Measurements from ENCODE around the gene FOXP1. TPM values are rescaled to one million over a fixed set of nuclear protein-coding genes. Genes with fewer than 3 reads are reported as not detected.

FOXP1 gene
- total RNA-seq, 1 donor from 2014 or later, result 27.3 TPM

DNA sequence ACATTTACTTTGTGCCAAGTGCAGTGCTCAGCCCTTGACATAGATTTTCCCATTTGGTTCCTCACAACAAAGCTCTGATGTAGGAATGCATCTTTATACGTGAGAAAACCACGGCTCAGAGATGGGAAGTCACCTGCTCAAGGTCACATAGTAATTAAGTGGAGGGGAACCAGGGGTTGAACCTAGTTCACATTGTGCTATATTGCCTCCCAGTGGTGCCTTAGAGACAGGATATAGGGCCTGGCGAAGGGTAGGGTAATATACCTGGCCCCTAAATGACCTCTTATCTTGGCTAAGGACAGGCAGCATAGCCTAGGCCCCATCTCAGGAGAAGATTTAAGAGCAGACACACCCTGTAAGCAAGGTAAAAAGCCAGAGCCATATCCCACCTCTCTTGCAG, 71.5 kb downstream of the FOXP1 start:
- Histone ChIP-seq H4K20me1 (ENCODE audit: low read depth) (peaks cover 31% of the 10 kb centered on the region), H3K4me2 (no peak overlapping the region), H2AFZ (replicated peaks) (no peak overlapping the region), H3K9ac (no peak overlapping the region), H3F3A (ENCODE audit: low read depth) (no peaks in the 10 kb centered on the region), H3K36me3 (no peaks in the 10 kb centered on the region), H3K9me3 (ENCODE audit: low read depth) (no peaks in the 10 kb centered on the region), H3K27ac (no peak overlapping the region), H3K79me2 (ENCODE audit: low read depth) (no peaks in the 10 kb centered on the region), H3K4me1 (peaks cover 16% of the 10 kb centered on the region), H3K27me3 (no peaks in the 10 kb centered on the region), H3K4me3 (no peak overlapping the region)
- TF ChIP-seq, protein P1, sequence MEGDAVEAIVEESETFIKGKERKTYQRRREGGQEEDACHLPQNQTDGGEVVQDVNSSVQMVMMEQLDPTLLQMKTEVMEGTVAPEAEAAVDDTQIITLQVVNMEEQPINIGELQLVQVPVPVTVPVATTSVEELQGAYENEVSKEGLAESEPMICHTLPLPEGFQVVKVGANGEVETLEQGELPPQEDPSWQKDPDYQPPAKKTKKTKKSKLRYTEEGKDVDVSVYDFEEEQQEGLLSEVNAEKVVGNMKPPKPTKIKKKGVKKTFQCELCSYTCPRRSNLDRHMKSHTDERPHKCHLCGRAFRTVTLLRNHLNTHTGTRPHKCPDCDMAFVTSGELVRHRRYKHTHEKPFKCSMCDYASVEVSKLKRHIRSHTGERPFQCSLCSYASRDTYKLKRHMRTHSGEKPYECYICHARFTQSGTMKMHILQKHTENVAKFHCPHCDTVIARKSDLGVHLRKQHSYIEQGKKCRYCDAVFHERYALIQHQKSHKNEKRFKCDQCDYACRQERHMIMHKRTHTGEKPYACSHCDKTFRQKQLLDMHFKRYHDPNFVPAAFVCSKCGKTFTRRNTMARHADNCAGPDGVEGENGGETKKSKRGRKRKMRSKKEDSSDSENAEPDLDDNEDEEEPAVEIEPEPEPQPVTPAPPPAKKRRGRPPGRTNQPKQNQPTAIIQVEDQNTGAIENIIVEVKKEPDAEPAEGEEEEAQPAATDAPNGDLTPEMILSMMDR (IDR thresholded peaks at IDR 0.05), result no peak
- TF ChIP-seq EZH2 (IDR thresholded peaks at IDR 0.05), result no peak
- TF ChIP-seq EZH2phosphoT487 (IDR thresholded peaks at IDR 0.05), result no peak
- Mint-ChIP-seq H3K36me3 (peaks cover 3% of the 10 kb centered on the region), H3K27me3 (ENCODE audit: insufficient read depth, low read depth) (no peaks in the 10 kb centered on the region), H3K9me3 (no peaks in the 10 kb centered on the region), H3K27ac (no peak overlapping the region), H3K4me3 (no peak overlapping the region), H3K4me1 (peaks cover 8% of the 10 kb centered on the region)
- DNase-seq (ENCODE audit: low spot score), result no peak

DNA sequence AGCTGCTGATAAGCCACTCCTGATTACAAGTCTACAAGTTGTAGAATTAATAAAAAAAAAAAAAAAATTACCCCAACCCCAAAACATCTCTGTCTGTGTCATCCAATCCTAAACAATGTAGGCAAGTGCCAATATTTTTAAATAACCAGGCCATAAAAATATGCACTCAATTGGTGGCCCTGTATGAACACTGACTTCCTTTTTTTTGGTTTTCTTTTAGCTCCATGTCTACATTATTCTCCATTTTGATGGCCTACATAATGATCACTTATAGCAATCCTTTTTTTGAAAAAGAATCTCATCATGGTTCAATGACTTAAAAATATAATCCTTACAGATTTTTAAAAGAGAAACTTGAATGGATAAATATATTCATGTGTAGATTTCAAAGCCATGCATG, 72.1 kb downstream of the FOXP1 start:
- Histone ChIP-seq H4K20me1 (ENCODE audit: low read depth) (peaks cover 31% of the 10 kb centered on the region), H3K4me3 (no peak overlapping the region), H2AFZ (replicated peaks) (no peak overlapping the region), H3K27me3 (no peaks in the 10 kb centered on the region), H3K4me2 (no peak overlapping the region), H3K27ac (no peak overlapping the region), H3K9me3 (ENCODE audit: low read depth) (no peaks in the 10 kb centered on the region), H3K36me3 (no peaks in the 10 kb centered on the region), H3F3A (ENCODE audit: low read depth) (no peaks in the 10 kb centered on the region), H3K9ac (no peak overlapping the region), H3K79me2 (ENCODE audit: low read depth) (no peaks in the 10 kb centered on the region), H3K4me1 (peaks cover 16% of the 10 kb centered on the region)
- H3K4me3 Mint-ChIP-seq, result no peak overlapping the region
- DNase-seq (ENCODE audit: low spot score), result no peak
- no peaks in the 10 kb centered on the region for H3K9me3 Mint-ChIP-seq
- H3K27ac Mint-ChIP-seq, result no peak overlapping the region
- TF ChIP-seq EZH2 (IDR thresholded peaks at IDR 0.05) (no peak), EZH2phosphoT487 (IDR thresholded peaks at IDR 0.05) (no peak)
- TF ChIP-seq, protein P1 (IDR thresholded peaks at IDR 0.05), result no peak
- no peaks in the 10 kb centered on the region for H3K27me3 Mint-ChIP-seq (ENCODE audit: insufficient read depth, low read depth)
- peaks cover 3% of the 10 kb centered on the region for H3K36me3 Mint-ChIP-seq
- peaks cover 5% of the 10 kb centered on the region for H3K4me1 Mint-ChIP-seq

DNA sequence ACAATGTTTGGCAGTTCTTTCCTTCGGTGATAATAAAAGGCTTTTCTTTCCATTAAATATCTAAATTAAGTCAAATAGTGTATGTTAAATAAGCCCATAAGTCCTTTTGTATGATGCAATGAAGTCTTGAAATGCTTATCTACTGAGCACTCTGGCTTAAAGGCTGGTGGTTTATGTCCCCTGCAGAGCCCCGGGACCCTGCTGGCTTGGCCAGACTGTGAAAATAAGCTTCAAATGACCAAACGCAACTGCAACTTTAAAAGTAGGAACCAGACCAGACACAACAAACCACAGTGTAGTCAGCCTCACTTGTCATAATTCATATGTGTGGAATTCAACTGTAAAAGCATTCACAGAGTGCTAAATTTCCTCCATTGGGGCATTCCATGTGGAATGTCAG, 72.5 kb downstream of the FOXP1 start:
- no peaks in the 10 kb centered on the region for H3K9me3 Mint-ChIP-seq
- H3F3A ChIP-seq (ENCODE audit: low read depth), result no peaks in the 10 kb centered on the region
- peaks cover 35% of the 10 kb centered on the region for H4K20me1 ChIP-seq (ENCODE audit: low read depth)
- no peak overlapping the region for H3K4me2 ChIP-seq
- TF ChIP-seq EZH2 (IDR thresholded peaks at IDR 0.05) (no peak), EZH2phosphoT487 (IDR thresholded peaks at IDR 0.05) (no peak)
- TF ChIP-seq, protein P1 (IDR thresholded peaks at IDR 0.05), result no peak
- peaks cover 5% of the 10 kb centered on the region for H3K4me1 Mint-ChIP-seq
- H3K79me2 ChIP-seq (ENCODE audit: low read depth), result no peaks in the 10 kb centered on the region
- no peak overlapping the region for H3K4me3 ChIP-seq
- no peak overlapping the region for H2AFZ ChIP-seq (replicated peaks)
- no peak overlapping the region for H3K27ac ChIP-seq
- no peak overlapping the region for H3K9ac ChIP-seq
- no peaks in the 10 kb centered on the region for H3K27me3 ChIP-seq
- H3K27ac Mint-ChIP-seq, result no peak overlapping the region
- peaks cover 16% of the 10 kb centered on the region for H3K4me1 ChIP-seq
- H3K27me3 Mint-ChIP-seq (ENCODE audit: insufficient read depth, low read depth), result peaks cover 2% of the 10 kb centered on the region
- no peaks in the 10 kb centered on the region for H3K9me3 ChIP-seq (ENCODE audit: low read depth)
- peaks cover 3% of the 10 kb centered on the region for H3K36me3 Mint-ChIP-seq
- H3K4me3 Mint-ChIP-seq, result no peak overlapping the region
- H3K36me3 ChIP-seq, result no peaks in the 10 kb centered on the region
- no peak for DNase-seq (ENCODE audit: low spot score)

Data from neural progenitor cell (in vitro differentiated cells).